H9 (cell line): Measurements from ENCODE around the gene SNX33. TPM values are rescaled to one million over a fixed set of nuclear protein-coding genes. Genes with fewer than 3 reads are reported as not detected.

Source experiments
- DNase-seq: peaks from one replicate; pipeline ENCODE4 v3.0.0-alpha.2; 2017
- H2AFZ ChIP-seq: one replicate; pipeline ENCODE4 v1.6.1; 2013; ENCODE audit warnings: mild to moderate bottlenecking, low read length, control low read depth, moderate library complexity
- H2AK5ac ChIP-seq: 2 replicates; pipeline ENCODE4 v1.6.1; 2013; ENCODE audit warnings: low read length, control low read depth, mixed read lengths; ENCODE audit not compliant: insufficient read length
- H2BK120ac ChIP-seq: one replicate; pipeline ENCODE4 v1.6.1; 2013; ENCODE audit warnings: low read depth, mild to moderate bottlenecking, low read length, control low read depth, inconsistent platforms; ENCODE audit not compliant: poor library complexity, severe bottlenecking
- H2BK12ac ChIP-seq: 2 replicates; pipeline ENCODE4 v1.6.1; 2013; ENCODE audit warnings: low read length, control low read depth, mixed read lengths, low read depth; ENCODE audit not compliant: insufficient read length
- H2BK15ac ChIP-seq: 2 replicates; pipeline ENCODE4 v1.6.1; 2013; ENCODE audit warnings: low read depth, low read length, control low read depth
- H2BK20ac ChIP-seq: one replicate; pipeline ENCODE4 v1.6.1; 2013; ENCODE audit warnings: low read depth, mild to moderate bottlenecking, low read length, control low read depth, inconsistent platforms; ENCODE audit not compliant: poor library complexity, severe bottlenecking
- H2BK5ac ChIP-seq: 2 replicates; pipeline ENCODE4 v1.6.1; 2013; ENCODE audit warnings: low read length, control low read depth, mixed read lengths; ENCODE audit not compliant: insufficient read length
- H3K14ac ChIP-seq: 2 replicates; pipeline ENCODE4 v1.6.1; 2013; ENCODE audit warnings: low read length, control low read depth; ENCODE audit not compliant: insufficient read depth
- H3K18ac ChIP-seq: 2 replicates; pipeline ENCODE4 v1.6.1; 2013; ENCODE audit warnings: low read depth, mild to moderate bottlenecking, mixed read lengths, low read length, control low read depth; ENCODE audit not compliant: insufficient read length
- H3K23ac ChIP-seq: 2 replicates; pipeline ENCODE4 v1.6.1; 2013; ENCODE audit warnings: low read length, control low read depth, mixed read lengths, low read depth; ENCODE audit not compliant: insufficient read length
- H3K23me2 ChIP-seq: 2 replicates; pipeline ENCODE4 v1.6.1; 2013; ENCODE audit warnings: low read depth, mild to moderate bottlenecking, mixed read lengths, low read length, control low read depth; ENCODE audit not compliant: insufficient read length, poor library complexity, severe bottlenecking
- H3K27ac ChIP-seq: 2 replicates; pipeline ENCODE4 v1.5.1; 2013; ENCODE audit warnings: low read length, control low read depth, mixed read lengths, low read depth; ENCODE audit not compliant: insufficient read length
- H3K27me3 ChIP-seq: 2 replicates; pipeline ENCODE4 v1.6.1; 2013; ENCODE audit warnings: low read length, control low read depth, inconsistent platforms; ENCODE audit not compliant: insufficient read depth
- H3K4ac ChIP-seq: 2 replicates; pipeline ENCODE4 v1.6.1; 2013; ENCODE audit warnings: low read depth, mild to moderate bottlenecking, control low read depth, inconsistent platforms, low read length, moderate library complexity
- H3K4me1 ChIP-seq: 2 replicates; pipeline ENCODE4 v1.6.1; 2013; ENCODE audit warnings: low read length, control low read depth, inconsistent platforms; ENCODE audit not compliant: insufficient read depth
- H3K4me2 ChIP-seq: 2 replicates; pipeline ENCODE4 v1.6.1; 2013; ENCODE audit warnings: low read length, control low read depth, mixed read lengths; ENCODE audit not compliant: insufficient read length, insufficient read depth
- H3K56ac ChIP-seq: 2 replicates; pipeline ENCODE4 v1.6.1; 2013; ENCODE audit warnings: low read depth, mild to moderate bottlenecking, mixed read lengths, low read length, control low read depth; ENCODE audit not compliant: insufficient read length
- H3K79me1 ChIP-seq: 2 replicates; pipeline ENCODE4 v1.6.1; 2013; ENCODE audit warnings: low read depth, mild to moderate bottlenecking, moderate library complexity, low read length, control low read depth, inconsistent platforms; ENCODE audit not compliant: insufficient read depth, poor library complexity, severe bottlenecking
- H3K79me2 ChIP-seq: 2 replicates; pipeline ENCODE4 v1.6.1; 2013; ENCODE audit warnings: low read length, control low read depth, inconsistent platforms; ENCODE audit not compliant: insufficient read depth
- H3K9ac ChIP-seq: 2 replicates; pipeline ENCODE4 v1.6.1; 2013; ENCODE audit warnings: low read length, control low read depth, mixed read lengths; ENCODE audit not compliant: insufficient read length; ENCODE audit errors: extremely low read depth
- H3K9me3 ChIP-seq: one replicate; pipeline ENCODE4 v1.6.1; 2013; ENCODE audit warnings: low read depth, low read length, inconsistent platforms; ENCODE audit not compliant: control insufficient read depth
- H3T11ph ChIP-seq: one replicate; pipeline ENCODE4 v1.6.1; 2013; ENCODE audit warnings: mild to moderate bottlenecking, low read length, control low read depth, inconsistent platforms
- H4K20me1 ChIP-seq: one replicate; pipeline ENCODE4 v1.6.1; 2013; ENCODE audit not compliant: control insufficient read depth, insufficient read length, insufficient read depth
- H4K5ac ChIP-seq: 2 replicates; pipeline ENCODE4 v1.6.1; 2013; ENCODE audit warnings: low read depth, mild to moderate bottlenecking, mixed read lengths, low read length, control low read depth; ENCODE audit not compliant: insufficient read length
- H4K8ac ChIP-seq: replicated peaks from 2 replicates; pipeline ENCODE4 v1.6.1; 2013; ENCODE audit warnings: low read length, control low read depth, mixed read lengths, low read depth; ENCODE audit not compliant: insufficient read length
- H4K91ac ChIP-seq: 2 replicates; pipeline ENCODE4 v1.6.1; 2013; ENCODE audit warnings: low read depth, mild to moderate bottlenecking, moderate library complexity, mixed read lengths, low read length, control low read depth; ENCODE audit not compliant: insufficient read length
- H3K27ac Mint-ChIP-seq, 3 experiments: 2 replicates in 2 of 3; 3 replicates in 1 of 3; pipeline ENCODE4 v1.8.0; 2020 to 2021; ENCODE audit warnings: mixed read lengths in 3 of 3, mild to moderate bottlenecking in 1 of 3, moderate library complexity in 1 of 3
- H3K27me3 Mint-ChIP-seq: 2 replicates; pipeline ENCODE4 v1.8.0; 2021; ENCODE audit warnings: low read depth, mild to moderate bottlenecking, moderate library complexity, mixed read lengths
- H3K36me3 Mint-ChIP-seq, 3 experiments: 2 replicates in 2 of 3; 3 replicates in 1 of 3; pipeline ENCODE4 v1.8.0; 2020 to 2021; ENCODE audit warnings: low read depth in 3 of 3, mixed read lengths in 3 of 3; ENCODE audit not compliant: insufficient read depth in 1 of 3
- H3K4me1 Mint-ChIP-seq, 2 experiments: 2 replicates each; pipeline ENCODE4 v1.8.0; 2020; ENCODE audit warnings: mixed read lengths in 2 of 2
- H3K4me3 Mint-ChIP-seq, 2 experiments: 2 replicates in 1 of 2; 3 replicates in 1 of 2; pipeline ENCODE4 v1.8.0; 2020 to 2021; ENCODE audit warnings: mild to moderate bottlenecking in 2 of 2, mixed read lengths in 2 of 2, moderate library complexity in 1 of 2
- H3K9me3 Mint-ChIP-seq, 2 experiments: 2 replicates in 1 of 2; 3 replicates in 1 of 2; pipeline ENCODE4 v1.8.0; 2020; ENCODE audit warnings: mild to moderate bottlenecking in 2 of 2, mixed read lengths in 2 of 2, moderate library complexity in 1 of 2
- WGBS: extraction: QIAGEN DNeasy Blood & Tissue Kit; methylation state at CpG from one replicate; pipeline ENCODE4 v1.1.7; 2013; ENCODE audit warnings: missing lambda C conversion rate, low lambda C conversion rate, mixed read lengths; ENCODE audit not compliant: insufficient read length; ENCODE audit errors: extremely low coverage; 5-methylcytosine and 5-hydroxymethylcytosine counted together
- total RNA-seq: library from RNA; stranded (reverse); gene quantifications from 2 replicates; pipeline ENCODE4 v1.2.1, GENCODE V29; 2021
- TF ChIP-seq, protein P1 (sequence below): fragments of 200-600 bp; sonication (generic); conservative IDR thresholded peaks from 3 replicates; pipeline ENCODE4 v1.8.0; 2021; ENCODE audit warnings: antibody characterized with exemption, mild to moderate bottlenecking

The SNX33 gene
- total RNA-seq, 1 experiment from 2014 or later: 17.7 TPM

DNA sequence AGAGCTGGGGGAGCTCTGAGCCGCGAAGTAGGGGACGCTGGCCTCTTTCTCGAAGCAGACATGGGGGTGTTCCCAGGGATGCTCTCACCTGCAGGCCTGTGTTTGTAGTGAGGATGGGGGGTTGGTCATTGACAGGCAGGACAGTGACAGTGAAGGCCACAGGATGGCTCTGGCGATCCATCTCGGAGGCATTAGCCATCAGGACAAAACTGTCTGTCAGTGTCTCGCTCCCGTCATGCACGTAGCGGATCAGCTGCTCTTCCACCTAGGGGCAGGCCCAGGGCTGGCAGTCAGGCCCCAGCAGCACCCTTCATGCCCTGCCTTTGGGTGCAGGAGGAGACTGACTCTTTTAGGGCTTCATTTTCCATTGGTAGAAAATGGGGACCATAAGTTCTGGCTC, 36.9 kb downstream of the SNX33 start:
- no peak overlapping the region for H3K23ac ChIP-seq
- H3K79me2 ChIP-seq: no peaks in the 10 kb centered on the region
- TF ChIP-seq, protein P1, sequence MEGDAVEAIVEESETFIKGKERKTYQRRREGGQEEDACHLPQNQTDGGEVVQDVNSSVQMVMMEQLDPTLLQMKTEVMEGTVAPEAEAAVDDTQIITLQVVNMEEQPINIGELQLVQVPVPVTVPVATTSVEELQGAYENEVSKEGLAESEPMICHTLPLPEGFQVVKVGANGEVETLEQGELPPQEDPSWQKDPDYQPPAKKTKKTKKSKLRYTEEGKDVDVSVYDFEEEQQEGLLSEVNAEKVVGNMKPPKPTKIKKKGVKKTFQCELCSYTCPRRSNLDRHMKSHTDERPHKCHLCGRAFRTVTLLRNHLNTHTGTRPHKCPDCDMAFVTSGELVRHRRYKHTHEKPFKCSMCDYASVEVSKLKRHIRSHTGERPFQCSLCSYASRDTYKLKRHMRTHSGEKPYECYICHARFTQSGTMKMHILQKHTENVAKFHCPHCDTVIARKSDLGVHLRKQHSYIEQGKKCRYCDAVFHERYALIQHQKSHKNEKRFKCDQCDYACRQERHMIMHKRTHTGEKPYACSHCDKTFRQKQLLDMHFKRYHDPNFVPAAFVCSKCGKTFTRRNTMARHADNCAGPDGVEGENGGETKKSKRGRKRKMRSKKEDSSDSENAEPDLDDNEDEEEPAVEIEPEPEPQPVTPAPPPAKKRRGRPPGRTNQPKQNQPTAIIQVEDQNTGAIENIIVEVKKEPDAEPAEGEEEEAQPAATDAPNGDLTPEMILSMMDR: no peak; the same call in 2 of the 3 replicates
- no peak for DNase-seq
- no peak overlapping the region for H2BK120ac ChIP-seq
- H3K56ac ChIP-seq: no peak overlapping the region
- H3K36me3 Mint-ChIP-seq: peaks cover 3 to 4% (median 3%) of the 10 kb centered on the region in 3 experiments; a peak in 3 of 7 replicates
- H3K27me3 Mint-ChIP-seq: no peaks in the 10 kb centered on the region; the same call in 1 of the 2 replicates
- no peak overlapping the region for H3K4me2 ChIP-seq
- H3K9ac ChIP-seq: no peak overlapping the region
- H3K9me3 ChIP-seq: no peaks in the 10 kb centered on the region
- no peak overlapping the region for H2BK12ac ChIP-seq
- H3K4me1 Mint-ChIP-seq: peaks cover 10 to 24% of the 10 kb centered on the region in 2 experiments
- H3K4ac ChIP-seq: no peak overlapping the region
- no peak overlapping the region for H3K14ac ChIP-seq
- H4K5ac ChIP-seq: no peak overlapping the region
- no peak overlapping the region for H2AFZ ChIP-seq
- H2BK5ac ChIP-seq: no peak overlapping the region
- no CpG with 5 or more reads among the region's 10 CpGs for WGBS
- no peaks in the 10 kb centered on the region for H3K27me3 ChIP-seq
- H3K27ac Mint-ChIP-seq: peak overlapping the region in 1 of 3 experiments; percentile 70; a peak in 1 of 7 replicates
- no peaks in the 10 kb centered on the region; a peak in 1 of 5 replicates for H3K9me3 Mint-ChIP-seq
- no peaks in the 10 kb centered on the region for H3K23me2 ChIP-seq
- no peak overlapping the region for H2BK20ac ChIP-seq
- no peak overlapping the region for H2BK15ac ChIP-seq
- no peaks in the 10 kb centered on the region for H4K20me1 ChIP-seq
- no peak overlapping the region for H4K8ac ChIP-seq
- H3K18ac ChIP-seq: no peak overlapping the region
- no peak overlapping the region for H3K27ac ChIP-seq
- no peak overlapping the region for H3T11ph ChIP-seq
- no peak overlapping the region for H3K4me3 Mint-ChIP-seq
- H2AK5ac ChIP-seq: no peak overlapping the region
- H3K79me1 ChIP-seq: no peaks in the 10 kb centered on the region
- no peaks in the 10 kb centered on the region for H3K4me1 ChIP-seq
- H4K91ac ChIP-seq: no peak overlapping the region
